HG03565 (cell line): Measurements from ENCODE around the gene ANKRD7.

Experiments
- ATAC-seq: cut with Tn5 transposase; IDR thresholded peaks from one replicate; pipeline ENCODE4 v1.9.1; 2021; ENCODE audit warnings: mild to moderate bottlenecking, moderate library complexity; ENCODE audit not compliant: unreplicated experiment

ANKRD7 gene, protein sequence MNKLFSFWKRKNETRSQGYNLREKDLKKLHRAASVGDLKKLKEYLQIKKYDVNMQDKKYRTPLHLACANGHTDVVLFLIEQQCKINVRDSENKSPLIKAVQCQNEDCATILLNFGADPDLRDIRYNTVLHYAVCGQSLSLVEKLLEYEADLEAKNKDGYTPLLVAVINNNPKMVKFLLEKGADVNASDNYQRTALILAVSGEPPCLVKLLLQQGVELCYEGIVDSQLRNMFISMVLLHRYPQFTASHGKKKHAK

DNA sequence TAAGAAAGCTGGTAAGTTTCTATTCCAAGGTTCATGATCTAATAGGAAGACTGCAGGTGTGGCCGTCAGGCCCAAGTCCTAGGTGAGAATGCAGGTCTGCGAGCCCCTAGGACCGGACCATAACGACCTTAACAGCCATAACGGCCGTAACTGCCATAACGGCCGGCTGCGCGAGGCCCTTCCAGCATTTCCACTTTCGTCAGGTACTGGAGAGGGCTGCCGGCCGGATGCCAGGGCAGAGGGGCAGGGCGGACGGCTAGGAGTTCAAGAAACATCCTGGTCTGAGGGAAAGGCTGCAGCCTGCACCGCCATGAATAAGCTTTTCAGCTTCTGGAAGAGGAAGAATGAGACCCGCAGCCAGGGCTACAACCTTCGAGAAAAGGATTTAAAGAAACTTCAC lies at the start of gene ANKRD7:
TSS of gene ANKRD7 (plus strand) at position 184 of the 400 bp plus-strand sequence. CDS start at position 311, 127 bp downstream.
- ATAC-seq: no peak

DNA sequence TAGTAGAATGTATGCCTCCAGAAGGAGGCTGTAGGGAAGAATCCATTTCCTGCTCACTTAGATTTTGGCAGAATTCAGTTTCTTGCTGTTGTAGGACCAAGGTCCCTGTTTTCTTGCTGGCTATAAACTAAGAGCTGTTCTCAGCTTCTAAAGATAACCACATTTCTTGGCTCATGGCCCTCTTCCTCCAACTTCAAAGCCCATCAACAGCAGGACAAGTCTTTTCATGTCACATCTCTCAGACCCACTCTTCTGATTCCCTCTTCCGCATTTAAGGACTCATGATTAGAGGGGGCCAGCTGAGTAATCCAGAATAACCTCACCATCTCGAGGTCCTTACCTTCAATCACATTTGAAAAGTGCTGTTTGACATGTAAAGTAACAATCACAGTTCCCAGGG lies 48.8 kb upstream of the ANKRD7 start:
- no peak for ATAC-seq

DNA sequence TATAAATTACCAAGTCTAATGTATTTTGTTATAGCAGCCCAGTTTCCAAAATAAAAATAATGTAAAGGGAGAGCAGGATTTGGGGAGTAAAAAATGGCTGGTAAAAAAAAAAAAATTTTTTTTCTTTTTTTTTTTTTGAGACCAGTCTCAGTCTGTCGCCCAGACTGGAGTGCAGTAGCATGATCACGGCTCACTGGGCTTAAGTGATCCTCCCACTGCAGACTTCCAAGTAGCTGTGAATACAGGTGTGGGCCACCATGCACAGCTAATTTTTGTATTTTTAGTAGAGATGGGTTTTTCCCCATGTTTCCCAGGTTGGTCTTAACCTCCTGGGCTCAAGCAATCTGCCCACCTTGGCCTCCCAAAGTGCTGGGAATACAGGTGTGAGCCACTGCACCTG lies 45.3 kb upstream of the ANKRD7 start:
- no peak for ATAC-seq

DNA sequence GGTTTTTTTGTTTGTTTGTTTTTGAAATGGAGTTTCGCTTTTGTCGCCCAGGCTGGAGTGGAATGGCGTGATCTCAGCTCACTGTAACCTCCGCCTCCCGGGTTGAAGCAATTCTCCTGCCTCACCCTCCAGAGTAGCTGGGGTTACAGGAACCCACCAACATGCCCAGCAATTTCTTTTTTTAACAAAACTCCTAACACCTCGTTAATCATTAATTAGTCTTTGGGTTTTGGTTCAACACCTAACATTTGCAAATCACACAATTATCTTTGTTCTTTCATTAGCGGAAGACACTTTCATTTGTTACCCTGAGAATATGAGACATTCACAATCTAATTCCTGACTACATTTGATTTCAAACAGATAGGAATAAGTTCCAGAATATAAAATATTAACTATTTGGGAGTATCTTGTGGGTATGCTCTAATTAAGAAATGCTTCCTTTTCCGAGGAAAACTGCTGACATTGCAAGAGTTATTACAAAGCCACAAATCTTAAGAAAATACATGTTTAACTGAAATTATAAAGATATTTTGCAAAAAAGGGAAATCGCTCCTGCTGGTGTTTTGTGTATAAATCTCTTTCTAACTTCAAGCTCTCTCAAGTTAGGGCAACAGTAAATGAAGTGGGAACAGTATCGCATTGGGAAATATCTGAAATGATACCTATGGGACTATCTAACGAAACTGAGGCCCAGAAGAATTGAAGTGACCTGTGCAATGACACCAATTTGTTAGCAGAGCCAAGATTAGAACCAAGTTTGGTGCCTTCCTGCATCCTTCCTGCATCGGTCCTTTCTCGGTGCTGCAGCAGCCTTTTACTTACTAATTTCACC lies 41.7 kb upstream of the ANKRD7 start:
- no peak for ATAC-seq

DNA sequence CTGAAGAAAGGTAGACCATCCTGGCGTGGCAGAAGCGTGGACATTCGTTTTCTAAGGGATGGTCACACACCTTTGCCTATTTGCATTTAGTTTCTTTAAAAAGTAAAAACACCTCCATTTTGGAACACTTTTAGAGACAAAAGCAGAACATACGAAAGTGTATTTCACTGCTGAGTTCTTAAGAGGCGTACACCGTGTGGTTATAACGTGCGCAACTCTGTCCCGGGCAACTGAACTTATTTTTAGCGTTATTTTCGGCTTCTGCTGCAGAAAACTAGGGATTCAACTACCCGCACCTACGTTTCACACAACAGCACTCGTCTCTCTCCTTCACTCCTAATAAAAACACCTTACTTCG lies 41.1 kb upstream of the ANKRD7 start:
- ATAC-seq: no peak

DNA sequence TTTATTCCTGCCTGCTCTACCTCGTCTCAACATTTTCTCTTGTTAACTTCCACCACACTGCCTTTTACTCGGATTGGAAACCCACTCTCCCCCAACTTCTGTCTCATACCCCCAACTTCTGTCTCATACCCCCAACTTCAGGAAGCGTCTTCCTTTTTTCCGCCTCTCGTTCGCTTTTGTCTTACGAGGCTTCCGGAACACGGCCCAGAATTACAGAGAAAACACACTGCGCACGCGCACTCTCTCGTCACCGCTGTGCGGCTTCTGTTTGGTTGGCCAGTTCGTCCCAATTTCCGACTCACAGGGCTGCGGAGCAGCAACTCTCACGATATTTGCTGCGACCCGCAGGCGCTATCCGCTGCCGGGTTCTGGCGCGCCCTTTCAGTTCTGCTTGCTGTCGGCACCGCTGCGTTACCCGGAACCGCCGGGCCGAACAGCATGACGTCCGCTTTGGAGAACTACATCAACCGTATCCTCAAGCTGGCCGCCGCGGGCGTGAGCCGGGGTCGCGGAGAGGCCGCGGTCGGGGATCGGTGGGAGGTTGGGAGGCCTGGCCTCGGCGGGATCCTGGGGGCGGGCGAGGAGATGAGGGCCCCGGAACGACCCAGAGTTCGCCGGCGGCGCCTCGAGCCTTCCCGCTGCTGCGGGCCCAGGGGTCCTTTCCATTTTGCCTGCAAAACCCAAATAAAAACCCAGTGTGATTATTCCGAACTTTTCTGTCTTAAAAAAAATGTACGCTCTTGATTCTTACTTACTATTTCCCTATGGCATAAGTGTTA lies 40.5 kb upstream of the ANKRD7 start, which contains the start of gene LSM8:
TSS of gene LSM8 (plus strand) at position 379 of the 779 bp plus-strand sequence. CDS start at position 439, 60 bp downstream.
- peak; percentile 98 for ATAC-seq

DNA sequence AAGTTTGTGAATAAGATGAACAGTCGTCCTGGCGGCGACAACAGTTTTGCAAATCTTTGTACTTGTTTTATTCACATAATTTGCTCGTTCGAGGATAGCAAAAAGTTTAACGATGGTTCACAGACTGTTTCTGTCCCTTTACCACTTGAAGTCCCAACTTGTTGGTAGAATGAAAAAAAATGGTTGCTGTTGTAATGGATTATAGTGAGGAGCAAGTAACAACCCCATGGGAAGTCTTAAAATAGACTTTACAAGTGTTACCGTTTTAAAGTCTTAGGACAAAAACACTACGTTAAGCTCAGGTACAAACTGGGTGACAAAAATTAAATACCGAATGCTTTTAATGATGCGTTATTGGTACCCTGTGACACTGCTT lies 40.0 kb upstream of the ANKRD7 start:
- no peak for ATAC-seq

DNA sequence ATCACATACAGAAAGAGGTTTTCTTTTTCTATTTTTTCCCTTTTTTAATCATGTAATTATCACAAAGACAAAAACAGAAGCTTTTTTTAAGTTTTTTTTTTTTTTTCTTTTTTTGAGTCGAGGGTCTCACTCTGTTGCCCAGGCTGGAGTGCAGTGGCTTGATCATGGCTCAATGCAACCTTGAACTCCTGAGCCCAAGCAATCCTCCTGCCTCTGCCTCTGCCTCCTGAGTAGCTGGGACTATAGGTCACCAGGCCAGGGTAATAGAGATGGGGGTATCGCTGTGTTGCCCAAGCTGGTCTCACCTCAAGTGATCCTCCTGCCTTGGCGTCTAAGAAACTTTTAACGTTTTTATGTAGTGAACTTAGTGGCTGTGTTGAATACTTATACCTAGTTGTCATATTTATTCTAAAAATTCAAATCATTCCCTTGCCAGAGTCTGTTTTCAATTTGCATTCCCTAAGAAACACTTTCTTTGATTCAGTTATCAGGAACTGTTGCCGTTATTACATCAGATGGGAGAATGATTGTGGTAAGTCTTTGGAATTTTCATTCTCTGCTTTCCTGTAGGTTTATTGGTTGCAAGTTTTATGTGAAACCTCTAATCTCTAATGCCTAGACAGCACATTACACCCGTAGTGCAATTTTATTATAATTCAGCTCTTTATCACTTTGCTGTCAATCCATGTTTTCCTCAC lies 39.2 kb upstream of the ANKRD7 start:
- ATAC-seq: no peak

DNA sequence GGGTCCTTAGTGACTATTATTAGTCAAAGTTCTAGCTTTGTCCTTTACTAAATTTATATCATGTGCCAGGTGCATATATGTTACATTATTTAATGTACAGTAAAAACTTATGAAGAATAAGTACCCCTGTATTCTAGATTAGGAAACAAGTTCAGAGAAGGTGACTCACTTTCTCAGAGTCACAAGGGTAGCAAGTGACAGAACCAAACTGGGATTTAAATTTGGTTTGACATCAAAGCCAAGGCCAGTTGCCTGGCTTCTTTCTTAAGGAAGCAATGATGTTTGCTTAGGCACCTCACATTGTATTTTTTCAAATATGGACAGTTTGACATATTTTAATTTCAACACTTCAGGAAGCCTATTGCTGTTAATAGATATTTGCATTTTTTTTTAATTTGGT lies 38.0 kb upstream of the ANKRD7 start:
- no peak for ATAC-seq

DNA sequence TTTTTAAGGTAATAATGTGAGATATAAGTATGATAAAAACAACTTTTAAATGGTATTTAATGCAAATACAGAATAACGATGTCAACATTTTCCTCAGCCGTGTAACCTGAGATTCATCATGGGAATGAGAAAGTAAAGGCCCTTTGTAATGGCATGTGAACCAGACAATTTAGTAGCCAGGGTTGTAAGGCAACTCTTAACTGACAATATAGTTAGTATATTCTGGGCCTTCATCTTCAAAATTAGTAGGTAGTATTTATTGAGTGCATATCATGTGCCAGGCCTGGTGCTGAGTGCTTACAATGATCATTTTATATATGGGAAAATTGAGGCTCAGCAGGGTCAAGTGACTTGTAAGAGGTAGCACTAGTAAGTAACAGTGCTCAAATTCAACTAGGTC lies 29.9 kb upstream of the ANKRD7 start:
- ATAC-seq: no peak

DNA sequence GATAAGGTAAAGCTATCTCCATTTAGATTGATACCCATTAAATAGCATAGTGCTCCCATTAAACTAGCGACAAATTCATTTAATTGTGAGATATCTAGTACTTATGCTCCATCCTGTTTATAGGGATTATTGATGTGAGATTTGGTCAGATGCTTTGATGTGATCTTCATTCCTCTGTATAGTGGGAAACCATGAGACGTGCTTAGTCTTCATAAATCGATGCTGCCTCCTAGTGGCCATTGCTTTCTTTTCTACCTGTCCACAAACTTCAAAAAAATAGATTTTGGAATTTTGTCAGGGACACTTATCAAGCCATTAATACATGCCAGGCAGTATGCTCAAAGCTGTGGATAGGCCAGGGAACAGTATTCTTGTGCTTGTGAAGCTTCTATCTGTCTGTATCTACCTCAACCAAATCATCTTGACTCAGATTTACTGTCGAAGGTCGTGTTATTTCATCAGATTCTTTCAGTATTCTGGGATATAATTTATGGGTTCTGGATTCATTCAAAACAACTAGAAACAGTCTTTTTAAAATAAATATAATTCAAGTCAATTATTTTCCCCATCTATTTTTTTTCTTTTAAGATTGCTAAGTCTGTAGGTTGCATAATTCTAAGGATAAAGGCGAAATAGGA lies 28.5 kb upstream of the ANKRD7 start:
- ATAC-seq: peak; percentile 81

DNA sequence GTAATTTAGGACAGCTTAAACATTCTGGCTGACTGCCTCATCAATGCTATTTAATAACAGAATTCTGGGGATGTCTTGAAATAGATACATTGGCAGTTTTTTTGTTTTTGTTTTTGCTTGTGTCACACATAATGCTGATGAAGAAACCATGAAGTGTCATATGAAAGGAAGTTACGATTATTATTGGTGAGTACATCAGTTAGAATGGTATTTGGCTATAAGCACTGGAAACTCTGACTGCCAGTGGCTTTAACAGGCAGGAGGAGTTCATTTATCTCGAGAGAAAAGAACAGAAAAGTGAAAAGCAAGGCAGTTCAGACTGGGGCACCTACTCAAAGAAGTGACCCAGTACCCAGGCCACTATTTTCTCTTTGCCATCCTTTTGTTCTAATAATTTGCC lies 22.4 kb upstream of the ANKRD7 start:
- ATAC-seq: no peak

DNA sequence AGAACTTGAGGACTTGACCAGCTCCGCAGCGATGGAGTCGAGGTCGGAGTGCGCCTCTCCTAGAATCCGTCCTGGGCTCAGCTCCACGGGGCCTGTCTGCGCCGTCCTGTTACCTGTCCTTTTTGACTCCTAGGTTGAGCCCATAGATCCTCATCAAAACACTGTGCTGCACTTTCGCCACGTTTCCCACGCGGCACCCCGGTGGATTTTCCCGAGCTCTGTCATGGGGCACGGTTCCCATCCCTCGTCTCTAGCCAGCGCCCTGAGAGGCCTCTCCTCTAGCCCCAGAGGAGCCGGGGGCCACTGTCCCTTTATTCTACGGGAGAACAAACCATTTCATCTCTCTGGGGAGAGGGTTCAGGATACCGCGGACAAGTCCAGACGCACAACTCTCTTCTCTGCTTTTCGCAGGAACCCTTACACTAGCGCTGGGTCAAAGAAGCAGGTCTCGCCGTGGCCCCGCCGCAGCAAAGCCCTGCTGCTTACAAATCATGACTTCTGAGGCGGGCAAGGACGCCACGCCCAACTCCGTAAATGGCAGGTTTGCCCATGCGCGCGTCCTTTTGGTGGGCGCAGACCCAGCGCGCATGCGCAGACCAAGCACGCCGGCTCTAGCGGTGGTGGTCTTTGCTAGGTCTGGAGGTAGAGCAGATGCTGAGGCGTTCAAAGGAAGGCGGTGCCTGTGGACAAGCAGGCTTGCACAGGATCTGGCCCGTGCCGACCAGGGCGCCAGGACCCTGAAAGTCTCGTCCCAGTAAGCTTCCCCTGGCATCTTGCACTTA lies 10.3 kb upstream of the ANKRD7 start:
- ATAC-seq: peak; percentile 92

DNA sequence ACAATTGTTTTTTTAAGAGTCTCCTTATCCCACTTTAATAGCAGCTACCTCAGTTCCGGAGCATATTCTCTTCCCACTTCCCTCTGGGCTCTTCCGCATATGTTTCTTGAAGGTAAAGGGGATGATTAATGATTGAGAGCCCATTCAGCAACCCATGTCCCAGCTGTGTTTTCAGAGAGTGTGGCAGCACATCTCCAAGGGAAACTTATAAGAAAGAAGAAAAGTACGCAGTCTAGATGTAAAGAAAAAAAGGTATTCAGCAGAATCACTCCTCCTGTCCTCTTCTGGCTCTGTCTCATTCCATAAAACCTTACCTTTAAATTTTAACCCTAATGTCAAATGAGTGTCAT lies 9.7 kb upstream of the ANKRD7 start:
- no peak for ATAC-seq

DNA sequence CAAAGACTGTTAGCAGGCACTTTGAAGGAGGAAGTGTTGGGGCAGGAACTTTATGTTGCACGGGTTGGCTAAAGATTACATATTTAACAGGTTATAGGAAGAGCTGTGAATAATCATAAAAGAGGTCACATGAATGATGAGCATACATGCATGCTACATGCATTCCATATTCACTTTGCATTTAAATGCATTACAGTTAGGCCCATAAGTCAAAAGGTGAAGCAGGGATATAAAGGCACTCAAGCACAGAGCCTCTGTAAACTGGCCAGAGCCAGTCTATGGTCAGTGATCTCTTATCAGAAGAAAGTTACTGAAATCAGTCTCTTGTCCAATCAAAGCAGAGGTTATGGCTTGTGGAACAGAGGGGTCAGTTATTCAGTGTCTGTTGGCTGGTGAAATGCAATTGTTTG lies 7.3 kb upstream of the ANKRD7 start:
- no peak for ATAC-seq

DNA sequence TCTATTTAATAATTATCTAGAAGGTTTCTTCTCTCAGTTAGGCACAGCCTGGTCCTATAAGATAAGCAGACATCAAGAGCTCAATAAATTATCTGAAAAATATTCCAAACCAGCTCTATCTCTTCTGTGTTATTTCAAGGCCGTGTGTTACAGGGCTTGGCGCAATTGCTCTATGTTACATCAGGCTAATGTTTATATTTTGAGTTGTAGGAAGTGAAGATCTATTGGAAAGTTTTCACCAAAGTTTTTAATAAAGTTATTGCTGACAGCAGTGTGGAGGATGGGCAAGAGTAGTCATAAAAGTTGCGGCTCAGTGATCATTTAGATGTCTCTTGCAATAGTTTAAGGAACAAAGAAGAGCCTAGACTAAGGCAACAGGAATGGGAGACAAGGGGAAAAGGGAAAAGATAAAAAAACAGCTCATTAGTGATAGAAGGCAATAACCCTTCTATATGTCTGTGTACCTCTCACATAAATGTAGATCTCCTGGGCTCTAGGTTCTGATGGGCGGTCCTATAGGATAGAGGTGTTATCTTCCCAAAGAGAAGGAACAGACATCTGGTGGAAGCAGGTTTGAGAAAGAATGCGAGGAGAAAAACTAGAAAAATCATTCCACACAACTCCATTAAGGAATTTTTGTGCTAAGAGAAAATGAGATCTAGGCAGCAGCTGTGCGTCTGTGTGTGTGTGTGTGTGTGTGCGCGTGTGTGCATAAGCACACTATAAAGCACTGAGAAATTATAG lies 5.9 kb upstream of the ANKRD7 start:
- ATAC-seq: no peak

DNA sequence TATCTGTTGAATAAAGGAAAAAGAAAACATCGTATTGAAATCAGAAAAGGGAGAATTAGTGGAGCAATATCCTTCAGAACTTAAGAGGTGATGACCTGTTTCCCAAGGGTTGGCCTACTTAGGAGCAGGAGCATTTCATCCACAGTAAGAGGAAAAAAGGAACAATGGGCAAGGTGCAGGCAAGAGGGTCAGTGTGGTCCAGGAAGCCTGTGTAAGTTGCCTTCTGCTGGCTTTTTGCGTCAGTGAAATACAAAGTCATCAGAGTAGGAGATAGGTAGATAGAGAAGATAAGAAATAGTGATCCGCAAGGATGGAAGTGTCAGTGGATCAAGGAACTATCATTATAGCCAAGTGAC lies 5.4 kb upstream of the ANKRD7 start:
- ATAC-seq: no peak

DNA sequence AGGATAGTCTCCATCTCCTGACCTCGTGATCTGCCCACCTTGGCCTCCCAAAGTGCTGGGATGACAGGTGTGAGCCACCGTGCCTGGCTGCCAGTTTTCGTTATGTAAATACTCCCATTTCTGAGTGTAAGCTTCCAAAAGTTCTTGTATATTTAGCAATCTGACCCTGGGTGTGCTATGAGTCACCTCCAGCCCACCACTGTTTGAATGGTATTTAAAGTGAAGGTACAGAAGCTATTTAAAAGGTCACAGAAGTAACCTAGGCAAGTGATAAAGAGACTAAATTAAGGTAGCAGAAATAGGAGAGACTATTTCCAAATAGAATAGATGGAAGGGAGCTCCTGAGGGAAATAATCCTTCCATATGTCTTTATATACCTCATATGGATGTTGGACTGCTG lies 3.9 kb upstream of the ANKRD7 start:
- ATAC-seq: no peak

DNA sequence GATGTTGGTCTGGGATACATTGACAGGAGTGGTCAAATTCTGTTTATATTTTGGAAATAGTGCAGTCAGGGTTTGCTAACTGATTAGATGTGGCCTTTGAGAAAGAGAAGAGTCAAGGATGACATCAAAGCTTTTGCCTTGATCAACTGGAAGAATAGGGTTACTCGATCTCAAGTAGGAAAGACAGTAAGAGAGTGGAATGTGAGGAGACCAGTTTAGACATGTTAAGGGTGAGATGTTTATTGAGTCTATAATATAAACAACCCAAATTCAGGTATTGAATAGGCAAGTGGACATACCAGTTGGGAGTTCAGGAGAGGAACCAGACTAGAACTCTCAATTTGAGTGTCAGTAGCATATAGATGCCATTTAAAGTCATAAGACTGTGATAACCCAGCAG lies 1.9 kb upstream of the ANKRD7 start:
- no peak for ATAC-seq
